ENCODE results near the gene ACTA1. TPM values are rescaled to one million over a fixed set of nuclear protein-coding genes. Genes with fewer than 3 reads are reported as not detected.

The ACTA1 gene
- total RNA-seq, 1 donor from 2014 or later: 1.0 TPM

- Histone ChIP-seq H3K27me3 (ENCODE audit: control insufficient read depth, insufficient read depth, low read length) (peaks cover 61% of the 10 kb centered on the region), H3K4me3 (ENCODE audit: low read depth, low read length) (no peak overlapping the region), H3K36me3 (ENCODE audit: control insufficient read depth, insufficient read depth, low read length) (no peaks in the 10 kb centered on the region)
- no peak for DNase-seq (ENCODE audit: low read depth)
- TF ChIP-seq CTCF (IDR thresholded peaks at IDR 0.05; ENCODE audit: insufficient read depth, low read length, poor library complexity, severe bottlenecking): no peak
Observed at GRCh38 chr1:229433364-229434004, 410 bp downstream of the ACTA1 start.

GRCh38 chr1:229432905-229433304 is 989 bp downstream of the ACTA1 start:
- peaks cover 62% of the 10 kb centered on the region for H3K27me3 ChIP-seq (ENCODE audit: control insufficient read depth, insufficient read depth, low read length)

GRCh38 chr1:229432116-229432461 is 1.8 kb downstream of the ACTA1 start:
- no peak overlapping the region for H3K4me3 ChIP-seq (ENCODE audit: low read depth, low read length)
- TF ChIP-seq CTCF (IDR thresholded peaks at IDR 0.05; ENCODE audit: insufficient read depth, low read length, poor library complexity, severe bottlenecking): no peak
- no peak for DNase-seq (ENCODE audit: low read depth)
- H3K36me3 ChIP-seq (ENCODE audit: control insufficient read depth, insufficient read depth, low read length): no peaks in the 10 kb centered on the region
- peaks cover 64% of the 10 kb centered on the region for H3K27me3 ChIP-seq (ENCODE audit: control insufficient read depth, insufficient read depth, low read length)

More at GRCh38 chr1:229432905-229433304, 989 bp downstream of the ACTA1 start:
- no peak for TF ChIP-seq CTCF (IDR thresholded peaks at IDR 0.05; ENCODE audit: insufficient read depth, low read length, poor library complexity, severe bottlenecking)
- DNase-seq (ENCODE audit: low read depth): no peak
- Histone ChIP-seq H3K36me3 (ENCODE audit: control insufficient read depth, insufficient read depth, low read length) (no peaks in the 10 kb centered on the region), H3K4me3 (ENCODE audit: low read depth, low read length) (no peak overlapping the region)

GRCh38 chr1:229431284-229432115 is 2.4 kb downstream of the ACTA1 start:
- TF ChIP-seq CTCF (IDR thresholded peaks at IDR 0.05; ENCODE audit: insufficient read depth, low read length, poor library complexity, severe bottlenecking): no peak
- DNase-seq (ENCODE audit: low read depth): no peak
- H3K27me3 ChIP-seq (ENCODE audit: control insufficient read depth, insufficient read depth, low read length): peaks cover 68% of the 10 kb centered on the region
- no peaks in the 10 kb centered on the region for H3K36me3 ChIP-seq (ENCODE audit: control insufficient read depth, insufficient read depth, low read length)
- no peak overlapping the region for H3K4me3 ChIP-seq (ENCODE audit: low read depth, low read length)

- Histone ChIP-seq H3K4me3 (ENCODE audit: low read depth, low read length) (no peak overlapping the region), H3K36me3 (ENCODE audit: control insufficient read depth, insufficient read depth, low read length) (no peaks in the 10 kb centered on the region), H3K27me3 (ENCODE audit: control insufficient read depth, insufficient read depth, low read length) (peaks cover 68% of the 10 kb centered on the region)
- DNase-seq (ENCODE audit: low read depth): no peak
- peak; percentile 21 for TF ChIP-seq CTCF (IDR thresholded peaks at IDR 0.05; ENCODE audit: insufficient read depth, low read length, poor library complexity, severe bottlenecking)
Observed at GRCh38 chr1:229430761-229431283, 3.1 kb downstream of the ACTA1 start.
